WTC11 (cell line): ENCODE results near the gene PAPSS1. TPM values are rescaled to one million over a fixed set of nuclear protein-coding genes. Genes with fewer than 3 reads are reported as not detected.

Source experiments
- ATAC-seq: fragments of 200-7000 bp; cut with Tn5 transposase; 2 replicates; pipeline ENCODE4 v1.10.0; 2021; ENCODE audit warnings: mild to moderate bottlenecking, moderate library complexity
- CTCF ChIA-PET: fragments of 300-600 bp; sonication (Branson Sonifier 250); formaldehyde crosslinking; loops from one replicate; lab custom pipeline; 2021; ENCODE audit warnings: antibody characterized with exemption; lab: Charles Lee
- POLR2A ChIA-PET: fragments of 350-600 bp; sonication (Branson Sonifier 250); formaldehyde crosslinking; loops from one replicate; lab custom pipeline; 2021; ENCODE audit warnings: antibody characterized with exemption; lab: Charles Lee
- DNase-seq: peaks from one replicate; pipeline ENCODE4 v3.0.0; 2021; ENCODE audit warnings: low spot score
- H3K27ac Mint-ChIP-seq: 2 replicates; pipeline ENCODE4 v1.8.0; 2021; ENCODE audit warnings: mixed read lengths
- H3K27me3 Mint-ChIP-seq: 2 replicates; pipeline ENCODE4 v1.8.0; 2021; ENCODE audit warnings: low read depth, mild to moderate bottlenecking, moderate library complexity, mixed read lengths
- H3K36me3 Mint-ChIP-seq: 2 replicates; pipeline ENCODE4 v1.8.0; 2021; ENCODE audit warnings: mixed read lengths
- H3K4me1 Mint-ChIP-seq: 2 replicates; pipeline ENCODE4 v1.8.0; 2022; ENCODE audit warnings: mixed read lengths
- H3K4me3 Mint-ChIP-seq: 2 replicates; pipeline ENCODE4 v1.8.0; 2021; ENCODE audit warnings: mild to moderate bottlenecking, moderate library complexity, mixed read lengths
- H3K9me3 Mint-ChIP-seq: 2 replicates; pipeline ENCODE4 v1.8.0; 2021; ENCODE audit warnings: mixed read lengths
- ARID4B ChIP-seq: sonication (generic); formaldehyde crosslinking; IDR thresholded peaks from 2 replicates; pipeline ENCODE4 v1.8.0; 2023; ENCODE audit warnings: missing genetic modification reagents, mild to moderate bottlenecking, borderline replicate concordance
- FOXP1 ChIP-seq: sonication (generic); formaldehyde crosslinking; IDR thresholded peaks from 2 replicates; pipeline ENCODE4 v1.8.0; 2022; ENCODE audit warnings: missing genetic modification reagents, mild to moderate bottlenecking, moderate library complexity, borderline replicate concordance
- IRF2 ChIP-seq: sonication (generic); formaldehyde crosslinking; IDR thresholded peaks from 2 replicates; pipeline ENCODE4 v1.8.0; 2022; ENCODE audit warnings: low read depth, missing genetic modification reagents, borderline replicate concordance
- MAX ChIP-seq: sonication (generic); formaldehyde crosslinking; IDR thresholded peaks from 2 replicates; pipeline ENCODE4 v1.8.0; 2022; ENCODE audit warnings: mild to moderate bottlenecking, missing genetic modification reagents
- NR2C2 ChIP-seq: sonication (generic); formaldehyde crosslinking; IDR thresholded peaks from 2 replicates; pipeline ENCODE4 v1.8.0; 2022; ENCODE audit warnings: mild to moderate bottlenecking, missing genetic modification reagents
- SMAD3 ChIP-seq: sonication (generic); formaldehyde crosslinking; IDR thresholded peaks from 2 replicates; pipeline ENCODE4 v1.8.0; 2022; ENCODE audit warnings: missing genetic modification reagents, mild to moderate bottlenecking, borderline replicate concordance
- ZBTB43 ChIP-seq: sonication (generic); formaldehyde crosslinking; IDR thresholded peaks from 2 replicates; pipeline ENCODE4 v1.8.1; 2023; ENCODE audit warnings: mild to moderate bottlenecking, missing genetic modification reagents
- ZMAT4 ChIP-seq: fragments of 250-450 bp; sonication (Bioruptor Pico); IDR thresholded peaks from 2 replicates; pipeline ENCODE4 v1.9.0; 2021; ENCODE audit warnings: mild to moderate bottlenecking
- ZNF138 ChIP-seq: sonication (generic); formaldehyde crosslinking; conservative IDR thresholded peaks from 2 replicates; pipeline ENCODE4 v1.8.1; 2022; ENCODE audit warnings: mild to moderate bottlenecking, moderate library complexity, missing genetic modification reagents
- ZNF416 ChIP-seq: fragments of 250-450 bp; sonication (Bioruptor Pico); IDR thresholded peaks from 2 replicates; pipeline ENCODE4 v1.9.0; 2021; ENCODE audit warnings: mild to moderate bottlenecking, inconsistent platforms
- total RNA-seq: library from RNA; stranded (reverse); gene quantifications from 3 replicates; pipeline ENCODE4 v1.2.3, GENCODE V29; 2021
- TF ChIP-seq, protein P1 (sequence below): sonication (generic); formaldehyde crosslinking; IDR thresholded peaks from 2 replicates; pipeline ENCODE4 v1.8.0; 2023; ENCODE audit warnings: missing genetic modification reagents
- TF ChIP-seq, protein P2 (sequence below): sonication (generic); formaldehyde crosslinking; IDR thresholded peaks from 2 replicates; pipeline ENCODE4 v1.8.1; 2022; ENCODE audit warnings: low read depth, missing genetic modification reagents, borderline replicate concordance
- TF ChIP-seq, protein P3 (sequence below): fragments of 250-450 bp; sonication (Bioruptor Pico); IDR thresholded peaks from 2 replicates; pipeline ENCODE4 v1.9.0; 2021; ENCODE audit warnings: mild to moderate bottlenecking, borderline replicate concordance

The PAPSS1 gene
- total RNA-seq, 1 experiment from 2014 or later: 62.9 TPM

DNA sequence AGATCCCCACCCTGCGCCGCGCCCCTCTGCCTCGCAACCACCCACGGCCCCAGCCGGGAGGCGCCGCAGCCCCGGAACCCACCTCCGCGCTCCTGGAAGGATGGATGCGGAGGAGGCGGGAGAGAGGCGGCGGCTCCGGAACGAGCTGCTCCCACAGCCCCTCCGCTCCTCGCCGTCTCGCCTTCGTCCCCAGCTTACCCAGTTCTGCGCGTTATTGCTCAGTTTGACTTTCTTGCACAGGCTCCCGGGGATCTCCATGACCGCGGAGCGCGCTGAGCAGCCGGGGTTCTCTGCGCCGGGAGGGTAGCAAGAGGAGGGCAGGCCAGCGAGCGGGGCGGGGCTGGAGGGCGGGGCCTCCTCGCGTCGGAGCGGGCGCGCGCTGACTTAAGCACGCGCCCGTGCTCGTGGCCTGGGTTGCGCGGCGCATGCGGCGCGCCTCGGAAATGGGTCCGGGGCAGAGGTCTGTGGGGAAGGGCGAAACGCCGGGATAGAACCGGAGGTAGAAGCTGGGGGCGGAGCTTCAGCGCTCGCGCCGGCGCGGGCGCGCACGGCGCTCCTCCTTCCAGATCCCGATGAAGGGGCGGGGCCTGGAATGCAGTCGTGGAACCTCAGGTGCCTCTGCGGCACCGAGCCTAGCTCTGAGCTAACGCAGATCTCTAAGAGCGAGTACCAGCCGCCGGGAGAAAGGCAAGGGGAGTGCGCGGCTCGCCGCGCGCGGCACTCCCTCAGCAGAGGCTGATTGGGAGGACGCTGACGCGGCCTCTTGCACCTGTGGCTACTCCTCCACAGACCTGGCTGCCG, at the start of gene PAPSS1 (continued):
- 0 out of 2 replicates have a peak, but pooled peaks have one; percentile 27 for TF ChIP-seq MAX (CRISPR knock-in tag)

DNA sequence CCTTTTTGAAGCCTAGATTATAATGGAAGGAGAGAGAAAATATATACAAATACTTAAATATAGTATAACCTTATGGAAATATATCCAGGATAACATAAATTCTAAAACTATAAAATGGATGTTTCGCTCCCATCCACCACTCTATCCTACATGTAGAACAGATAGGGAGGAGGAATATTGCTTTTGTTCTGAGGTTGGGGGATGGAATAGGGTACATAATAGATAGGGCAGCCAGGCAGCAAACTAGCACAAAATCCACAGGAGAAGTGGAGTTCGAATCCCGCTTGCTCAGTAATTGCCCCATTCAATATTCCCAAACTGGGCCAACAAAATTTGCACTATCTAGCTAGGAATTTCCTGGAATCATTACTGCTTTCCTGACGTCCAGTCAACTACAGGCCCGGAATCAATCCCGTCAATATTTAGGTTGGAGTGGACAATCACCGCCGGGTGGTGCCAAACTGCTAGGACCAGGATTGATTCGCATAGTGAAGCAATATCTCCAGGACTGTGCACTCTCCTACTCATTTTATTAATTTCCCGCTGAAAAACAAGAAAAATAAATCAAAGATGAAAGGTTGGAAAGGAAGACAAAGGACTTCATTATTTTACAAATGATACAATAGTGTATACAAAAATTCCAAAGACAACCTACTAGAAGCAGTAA, 40.4 kb upstream of the PAPSS1 start:
- no peak for DNase-seq
- TF ChIP-seq IRF2 (no peak), ZNF138 (no peak), ZBTB43 (no peak), ZMAT4 (CRISPR knock-in tag) (no peak), ARID4B (CRISPR knock-in tag) (no peak), FOXP1 (CRISPR knock-in tag) (no peak), ZNF416 (CRISPR knock-in tag) (no peak), NR2C2 (CRISPR knock-in tag) (no peak), SMAD3 (CRISPR knock-in tag) (no peak)
- TF ChIP-seq, protein P1, sequence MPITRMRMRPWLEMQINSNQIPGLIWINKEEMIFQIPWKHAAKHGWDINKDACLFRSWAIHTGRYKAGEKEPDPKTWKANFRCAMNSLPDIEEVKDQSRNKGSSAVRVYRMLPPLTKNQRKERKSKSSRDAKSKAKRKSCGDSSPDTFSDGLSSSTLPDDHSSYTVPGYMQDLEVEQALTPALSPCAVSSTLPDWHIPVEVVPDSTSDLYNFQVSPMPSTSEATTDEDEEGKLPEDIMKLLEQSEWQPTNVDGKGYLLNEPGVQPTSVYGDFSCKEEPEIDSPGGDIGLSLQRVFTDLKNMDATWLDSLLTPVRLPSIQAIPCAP (CRISPR knock-in tag): no peak
- TF ChIP-seq, protein P2, sequence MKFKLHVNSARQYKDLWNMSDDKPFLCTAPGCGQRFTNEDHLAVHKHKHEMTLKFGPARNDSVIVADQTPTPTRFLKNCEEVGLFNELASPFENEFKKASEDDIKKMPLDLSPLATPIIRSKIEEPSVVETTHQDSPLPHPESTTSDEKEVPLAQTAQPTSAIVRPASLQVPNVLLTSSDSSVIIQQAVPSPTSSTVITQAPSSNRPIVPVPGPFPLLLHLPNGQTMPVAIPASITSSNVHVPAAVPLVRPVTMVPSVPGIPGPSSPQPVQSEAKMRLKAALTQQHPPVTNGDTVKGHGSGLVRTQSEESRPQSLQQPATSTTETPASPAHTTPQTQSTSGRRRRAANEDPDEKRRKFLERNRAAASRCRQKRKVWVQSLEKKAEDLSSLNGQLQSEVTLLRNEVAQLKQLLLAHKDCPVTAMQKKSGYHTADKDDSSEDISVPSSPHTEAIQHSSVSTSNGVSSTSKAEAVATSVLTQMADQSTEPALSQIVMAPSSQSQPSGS: no peak
- TF ChIP-seq, protein P3, sequence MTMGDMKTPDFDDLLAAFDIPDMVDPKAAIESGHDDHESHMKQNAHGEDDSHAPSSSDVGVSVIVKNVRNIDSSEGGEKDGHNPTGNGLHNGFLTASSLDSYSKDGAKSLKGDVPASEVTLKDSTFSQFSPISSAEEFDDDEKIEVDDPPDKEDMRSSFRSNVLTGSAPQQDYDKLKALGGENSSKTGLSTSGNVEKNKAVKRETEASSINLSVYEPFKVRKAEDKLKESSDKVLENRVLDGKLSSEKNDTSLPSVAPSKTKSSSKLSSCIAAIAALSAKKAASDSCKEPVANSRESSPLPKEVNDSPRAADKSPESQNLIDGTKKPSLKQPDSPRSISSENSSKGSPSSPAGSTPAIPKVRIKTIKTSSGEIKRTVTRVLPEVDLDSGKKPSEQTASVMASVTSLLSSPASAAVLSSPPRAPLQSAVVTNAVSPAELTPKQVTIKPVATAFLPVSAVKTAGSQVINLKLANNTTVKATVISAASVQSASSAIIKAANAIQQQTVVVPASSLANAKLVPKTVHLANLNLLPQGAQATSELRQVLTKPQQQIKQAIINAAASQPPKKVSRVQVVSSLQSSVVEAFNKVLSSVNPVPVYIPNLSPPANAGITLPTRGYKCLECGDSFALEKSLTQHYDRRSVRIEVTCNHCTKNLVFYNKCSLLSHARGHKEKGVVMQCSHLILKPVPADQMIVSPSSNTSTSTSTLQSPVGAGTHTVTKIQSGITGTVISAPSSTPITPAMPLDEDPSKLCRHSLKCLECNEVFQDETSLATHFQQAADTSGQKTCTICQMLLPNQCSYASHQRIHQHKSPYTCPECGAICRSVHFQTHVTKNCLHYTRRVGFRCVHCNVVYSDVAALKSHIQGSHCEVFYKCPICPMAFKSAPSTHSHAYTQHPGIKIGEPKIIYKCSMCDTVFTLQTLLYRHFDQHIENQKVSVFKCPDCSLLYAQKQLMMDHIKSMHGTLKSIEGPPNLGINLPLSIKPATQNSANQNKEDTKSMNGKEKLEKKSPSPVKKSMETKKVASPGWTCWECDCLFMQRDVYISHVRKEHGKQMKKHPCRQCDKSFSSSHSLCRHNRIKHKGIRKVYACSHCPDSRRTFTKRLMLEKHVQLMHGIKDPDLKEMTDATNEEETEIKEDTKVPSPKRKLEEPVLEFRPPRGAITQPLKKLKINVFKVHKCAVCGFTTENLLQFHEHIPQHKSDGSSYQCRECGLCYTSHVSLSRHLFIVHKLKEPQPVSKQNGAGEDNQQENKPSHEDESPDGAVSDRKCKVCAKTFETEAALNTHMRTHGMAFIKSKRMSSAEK (CRISPR knock-in tag): no peak
- Mint-ChIP-seq H3K4me3 (no peak overlapping the region), H3K9me3 (peaks cover 21% of the 10 kb centered on the region), H3K27me3 (0 out of 2 replicates have a peak, but pooled peaks cover 4% of the 10 kb centered on the region), H3K4me1 (peaks cover 32% of the 10 kb centered on the region), H3K36me3 (peaks cover 18% of the 10 kb centered on the region), H3K27ac (no peak overlapping the region)
- ChIA-PET CTCF (no interaction called here), POLR2A (no interaction called here)
- 0 out of 2 replicates have a peak, but pooled peaks have one; percentile 24 for ATAC-seq
